Astrocyte (in vitro differentiated cells and primary cell): ENCODE data around the gene CREG2.

Experiments
- CTCF ChIP-seq: IDR thresholded peaks from 2 replicates; pipeline ENCODE4 v1.5.1; 2011; ENCODE audit warnings: low read depth, mild to moderate bottlenecking, inconsistent platforms, low read length, moderate library complexity; ENCODE audit not compliant: insufficient read depth
- EZH2 ChIP-seq: IDR thresholded peaks from 2 replicates; pipeline ENCODE4 v1.6.1; 2012; ENCODE audit warnings: mild to moderate bottlenecking, low read length, inconsistent platforms; ENCODE audit not compliant: insufficient read depth

- no peak for TF ChIP-seq CTCF
- TF ChIP-seq EZH2 = no peak
These were observed 11.7 kb downstream of the CREG2 start for GRCh38 chr2:101375653-101376052.
